Loucy (cell line): ENCODE data around the gene ZNF471.

Experiments used
- CTCF ChIP-seq: fragments of 200-600 bp; sonication (generic); conservative IDR thresholded peaks from 2 replicates; pipeline ENCODE4 v1.5.1; 2014; ENCODE audit warnings: mild to moderate bottlenecking, antibody characterized with exemption, low read length
- EZH2phosphoT487 ChIP-seq: fragments of 200-600 bp; IDR thresholded peaks from 2 replicates; pipeline ENCODE4 v1.6.1; 2018; ENCODE audit warnings: antibody characterized with exemption, mild to moderate bottlenecking, moderate library complexity, borderline replicate concordance

GRCh38 chr19:56504581-56504980 is 3.1 kb upstream of the ZNF471 start:
- no peak for TF ChIP-seq CTCF
- TF ChIP-seq EZH2phosphoT487: no peak
